Measurements from ENCODE around the gene MYL2.

The MYL2 gene

GRCh38 chr12:110903511-110903910 is 16.9 kb downstream of the MYL2 start:
- no peak for DNase-seq
- intact Hi-C loops (cut with DNase I): no loop called here

GRCh38 chr12:110901401-110901800 is 19.0 kb downstream of the MYL2 start:
- intact Hi-C loops (cut with DNase I): no loop called here

GRCh38 chr12:110896559-110896958 is 23.8 kb downstream of the MYL2 start:
- no peak for DNase-seq
- intact Hi-C loops (cut with DNase I): no loop called here

More at GRCh38 chr12:110901401-110901800, 19.0 kb downstream of the MYL2 start:
- peak in 1 of 10 donors; percentile 25 for DNase-seq

GRCh38 chr12:110893956-110894355 is 26.4 kb downstream of the MYL2 start:
- intact Hi-C loops (cut with DNase I): loop anchor here (5.0 kb wide), 1 partner anchor 418 kb away; no protein-coding TSS in a partner anchor
- peak in 1 of 10 donors; percentile 12 for DNase-seq

- intact Hi-C loops (cut with DNase I): loop anchor here (2.0 kb wide), 1 partner anchor 439 kb away; the partner anchor contains the start of gene ARPC3
Measured at GRCh38 chr12:110889361-110889760, 31.0 kb downstream of the MYL2 start.

GRCh38 chr12:110888256-110888991 is 32.0 kb downstream of the MYL2 start:
- no peak for DNase-seq
- intact Hi-C loops (cut with DNase I): loop anchor here (2.0 kb wide), 1 partner anchor 438 kb away; the partner anchor contains the start of gene ARPC3

More at GRCh38 chr12:110889361-110889760, 31.0 kb downstream of the MYL2 start:
- DNase-seq: peak in 1 of 10 donors; percentile 32

- intact Hi-C loops (cut with DNase I): no loop called here
- DNase-seq: no peak
Measured at GRCh38 chr12:110885152-110885840, 35.1 kb downstream of the MYL2 start.

- no peak for DNase-seq
- intact Hi-C loops (cut with DNase I): no loop called here
Measured at GRCh38 chr12:110883251-110883650, 37.1 kb downstream of the MYL2 start.

- DNase-seq: no peak
- intact Hi-C loops (cut with DNase I): no loop called here
Measured at GRCh38 chr12:110880651-110881050, 39.7 kb downstream of the MYL2 start.

GRCh38 chr12:110874781-110875180 is 45.6 kb downstream of the MYL2 start:
- intact Hi-C loops (cut with DNase I): no loop called here
- DNase-seq: no peak

GRCh38 chr12:110874351-110874750 is 46.0 kb downstream of the MYL2 start:
- no peak for DNase-seq
- intact Hi-C loops (cut with DNase I): no loop called here

- intact Hi-C loops (cut with DNase I): no loop called here
- peak in 1 of 10 donors; percentile 13 for DNase-seq
Measured at GRCh38 chr12:110872100-110872499, 48.3 kb downstream of the MYL2 start.

- intact Hi-C loops (cut with DNase I): no loop called here
Measured at GRCh38 chr12:110869803-110870202, 50.6 kb downstream of the MYL2 start.

GRCh38 chr12:110869026-110869425 is 51.4 kb downstream of the MYL2 start:
- DNase-seq: peak in 2 of 10 donors; percentile 5 to 25
- intact Hi-C loops (cut with DNase I): no loop called here

More at GRCh38 chr12:110869803-110870202, 50.6 kb downstream of the MYL2 start:
- no peak for DNase-seq

GRCh38 chr12:110865521-110865920 is 54.9 kb downstream of the MYL2 start:
- intact Hi-C loops (cut with DNase I): no loop called here
- DNase-seq: no peak

- intact Hi-C loops (cut with DNase I): no loop called here
Measured at GRCh38 chr12:110863161-110863560, 57.2 kb downstream of the MYL2 start.

GRCh38 chr12:110862329-110862728 is 58.0 kb downstream of the MYL2 start:
- intact Hi-C loops (cut with DNase I): no loop called here
- DNase-seq: peak in 2 of 10 donors; percentile 15 to 21

More at GRCh38 chr12:110863161-110863560, 57.2 kb downstream of the MYL2 start:
- DNase-seq: peak in 1 of 10 donors; percentile 38

- no peak for DNase-seq
- intact Hi-C loops (cut with DNase I): no loop called here
Measured at GRCh38 chr12:110861729-110862128, 58.6 kb downstream of the MYL2 start.
